Liver (tissue), 3 donors: Measurements from ENCODE around the gene NCK2.

Source experiments
- CTCF ChIP-seq: fragments of 150-350 bp; IDR thresholded peaks from 2 replicates; pipeline ENCODE4 v1.5.1; 2017; ENCODE audit warnings: improper control_type of control experiment, low read depth, low read length; ENCODE audit not compliant: missing input control
- EGR1 ChIP-seq, 2 donors: IDR thresholded peaks; 2 replicates each; pipeline ENCODE4 v1.6.1; 2016 to 2018; ENCODE audit warnings: antibody characterized with exemption in 2 of 2, low read depth in 2 of 2
- FOXA1 ChIP-seq: IDR thresholded peaks from 2 replicates; pipeline ENCODE4 v1.6.1; 2016; ENCODE audit warnings: antibody characterized with exemption
- GABPA ChIP-seq, 2 donors: IDR thresholded peaks in 1 of 2; conservative IDR thresholded peaks in 1 of 2; 2 replicates each; pipeline ENCODE4 v1.6.1; 2016; ENCODE audit warnings: antibody characterized with exemption in 2 of 2, mild to moderate bottlenecking in 1 of 2, moderate library complexity in 1 of 2
- HNF4G ChIP-seq: IDR thresholded peaks from 2 replicates; pipeline ENCODE4 v1.6.1; 2016; ENCODE audit warnings: antibody characterized with exemption
- JUND ChIP-seq, 2 donors: IDR thresholded peaks; 2 replicates each; pipeline ENCODE4 v1.6.1; 2016; ENCODE audit warnings: antibody characterized with exemption in 2 of 2
- RAD21 ChIP-seq, 2 donors: IDR thresholded peaks; 2 replicates each; pipeline ENCODE4 v1.6.1; 2016; ENCODE audit warnings: antibody characterized with exemption in 2 of 2, mild to moderate bottlenecking in 2 of 2
- REST ChIP-seq: IDR thresholded peaks from 2 replicates; pipeline ENCODE4 v1.6.1; 2016; ENCODE audit warnings: antibody characterized with exemption, mild to moderate bottlenecking
- RXRA ChIP-seq, 2 donors: IDR thresholded peaks; 2 replicates each; pipeline ENCODE4 v1.6.1; 2017 to 2018; ENCODE audit warnings: antibody characterized with exemption in 2 of 2, mild to moderate bottlenecking in 1 of 2
- TAF1 ChIP-seq: conservative IDR thresholded peaks from 2 replicates; pipeline ENCODE4 v1.6.1; 2016; ENCODE audit warnings: antibody characterized with exemption, mild to moderate bottlenecking
- YY1 ChIP-seq: IDR thresholded peaks from 2 replicates; pipeline ENCODE4 v1.6.1; 2016; ENCODE audit warnings: antibody characterized with exemption, mild to moderate bottlenecking
- TF ChIP-seq, protein P1 (sequence below): IDR thresholded peaks from 2 replicates; pipeline ENCODE4 v1.6.1; 2016; ENCODE audit warnings: antibody characterized with exemption
- donor health status: healthy.
- donor health status: healthy.

- TF ChIP-seq CTCF (no peak), YY1 (no peak), REST (no peak), RAD21 (IDR thresholded peaks at IDR 0.05) (no peak), RXRA (IDR thresholded peaks at IDR 0.05) (no peak), EGR1 (IDR thresholded peaks at IDR 0.05; ENCODE audit: low read depth in 2 of 2) (no peak), GABPA (IDR thresholded peaks at IDR 0.05 in 1 of 2, conservative IDR thresholded peaks at IDR 0.05 in 1 of 2) (no peak), FOXA1 (no peak), JUND (IDR thresholded peaks at IDR 0.05) (no peak), HNF4G (no peak), TAF1 (no peak)
- TF ChIP-seq, protein P1, sequence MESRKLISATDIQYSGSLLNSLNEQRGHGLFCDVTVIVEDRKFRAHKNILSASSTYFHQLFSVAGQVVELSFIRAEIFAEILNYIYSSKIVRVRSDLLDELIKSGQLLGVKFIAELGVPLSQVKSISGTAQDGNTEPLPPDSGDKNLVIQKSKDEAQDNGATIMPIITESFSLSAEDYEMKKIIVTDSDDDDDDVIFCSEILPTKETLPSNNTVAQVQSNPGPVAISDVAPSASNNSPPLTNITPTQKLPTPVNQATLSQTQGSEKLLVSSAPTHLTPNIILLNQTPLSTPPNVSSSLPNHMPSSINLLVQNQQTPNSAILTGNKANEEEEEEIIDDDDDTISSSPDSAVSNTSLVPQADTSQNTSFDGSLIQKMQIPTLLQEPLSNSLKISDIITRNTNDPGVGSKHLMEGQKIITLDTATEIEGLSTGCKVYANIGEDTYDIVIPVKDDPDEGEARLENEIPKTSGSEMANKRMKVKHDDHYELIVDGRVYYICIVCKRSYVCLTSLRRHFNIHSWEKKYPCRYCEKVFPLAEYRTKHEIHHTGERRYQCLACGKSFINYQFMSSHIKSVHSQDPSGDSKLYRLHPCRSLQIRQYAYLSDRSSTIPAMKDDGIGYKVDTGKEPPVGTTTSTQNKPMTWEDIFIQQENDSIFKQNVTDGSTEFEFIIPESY, result no peak
Measured at GRCh38 chr2:105889046-105889445, 144.3 kb downstream of the NCK2 start.
